IMR-90 (cell line): Measurements from ENCODE around the gene LECT2. TPM values are rescaled to one million over a fixed set of nuclear protein-coding genes. Genes with fewer than 3 reads are reported as not detected.

ENCODE experiments used
- ATAC-seq: fragments of 200-7000 bp; cut with Tn5 transposase; 2 replicates; pipeline ENCODE4 v1.9.1; 2020; ENCODE audit warnings: low read depth, mild to moderate bottlenecking, moderate library complexity
- BruUV-seq: library from RNA; stranded (reverse); fragments of 400-500 nt; replicated peaks from 2 replicates; lab custom pipeline; 2021; lab: Mats Ljungman, UMichigan
- CTCF ChIA-PET: fragments of 300-600 bp; formaldehyde crosslinking; extraction: SDS; loops from one replicate; lab custom pipeline; 2021; ENCODE audit warnings: antibody characterized with exemption; lab: Yijun Ruan, JAX
- POLR2A ChIA-PET: fragments of 300-600 bp; sonication (Branson Sonifier 250); formaldehyde crosslinking; loops from one replicate; lab custom pipeline; 2022; ENCODE audit warnings: antibody characterized with exemption; ENCODE audit not compliant: unreplicated experiment; lab: Charles Lee
- DNase-seq: peaks from one replicate; pipeline ENCODE4 v3.0.0; 2013
- H2AFZ ChIP-seq: replicated peaks from 2 replicates; pipeline ENCODE3; 2013; ENCODE audit warnings: low read length, mild to moderate bottlenecking; ENCODE audit not compliant: poor library complexity
- H2AK5ac ChIP-seq: 2 replicates; pipeline ENCODE4 v1.6.1; 2013; ENCODE audit warnings: low read depth, low read length, inconsistent platforms
- H2AK9ac ChIP-seq: replicated peaks from 2 replicates; pipeline ENCODE3; 2013; ENCODE audit warnings: mild to moderate bottlenecking, low read depth, low read length, moderate library complexity; ENCODE audit not compliant: poor library complexity
- H2BK120ac ChIP-seq: 2 replicates; pipeline ENCODE4 v1.6.1; 2013; ENCODE audit warnings: low read depth, low read length, inconsistent platforms
- H2BK15ac ChIP-seq: 3 replicates; pipeline ENCODE4 v1.6.1; 2013; ENCODE audit warnings: low read depth, low read length, inconsistent platforms
- H2BK20ac ChIP-seq: 2 replicates; pipeline ENCODE4 v1.6.1; 2013; ENCODE audit warnings: low read depth, mild to moderate bottlenecking, inconsistent platforms, low read length, moderate library complexity
- H2BK5ac ChIP-seq: 2 replicates; pipeline ENCODE4 v1.6.1; 2013; ENCODE audit warnings: mild to moderate bottlenecking, low read depth, low read length, inconsistent platforms; ENCODE audit not compliant: poor library complexity, severe bottlenecking
- H3K14ac ChIP-seq: replicated peaks from 2 replicates; pipeline ENCODE4 v1.6.1; 2013; ENCODE audit warnings: low read depth, low read length, inconsistent platforms
- H3K18ac ChIP-seq: 2 replicates; pipeline ENCODE4 v1.6.1; 2013; ENCODE audit warnings: low read depth, low read length, control low read depth
- H3K23ac ChIP-seq: 2 replicates; pipeline ENCODE4 v1.6.1; 2013; ENCODE audit warnings: low read depth, low read length, inconsistent platforms
- H3K27ac ChIP-seq: 2 replicates; pipeline ENCODE4 v1.5.1; 2013; ENCODE audit warnings: mild to moderate bottlenecking, control low read depth, low read length; ENCODE audit not compliant: insufficient read depth
- H3K27me3 ChIP-seq: 2 replicates; pipeline ENCODE4 v1.6.1; 2013; ENCODE audit warnings: low read length; ENCODE audit not compliant: control insufficient read depth, insufficient read depth
- H3K36me3 ChIP-seq: 2 replicates; pipeline ENCODE4 v1.6.1; 2013; ENCODE audit warnings: low read length, mixed read lengths; ENCODE audit not compliant: control insufficient read depth, insufficient read depth
- H3K4ac ChIP-seq: 2 replicates; pipeline ENCODE4 v1.6.1; 2013; ENCODE audit warnings: low read depth, low read length, inconsistent platforms
- H3K4me1 ChIP-seq: 2 replicates; pipeline ENCODE4 v1.6.1; 2013; ENCODE audit warnings: low read length, mixed read lengths; ENCODE audit not compliant: control insufficient read depth, insufficient read depth
- H3K4me2 ChIP-seq: 2 replicates; pipeline ENCODE4 v1.6.1; 2013; ENCODE audit warnings: low read depth, mild to moderate bottlenecking, control low read depth, low read length, moderate library complexity
- H3K4me3 ChIP-seq: 2 replicates; pipeline ENCODE4 v1.5.1; 2013; ENCODE audit warnings: low read depth, mild to moderate bottlenecking, control low read depth, low read length, moderate library complexity; ENCODE audit not compliant: insufficient read depth
- H3K56ac ChIP-seq: 2 replicates; pipeline ENCODE4 v1.6.1; 2013; ENCODE audit warnings: low read length, inconsistent platforms; ENCODE audit not compliant: insufficient read depth; ENCODE audit errors: extremely low read depth
- H3K79me1 ChIP-seq, 2 experiments: 2 replicates each; pipeline ENCODE4 v1.6.1; 2013; ENCODE audit warnings: low read length in 2 of 2, inconsistent platforms in 1 of 2, low read depth in 1 of 2
- H3K9ac ChIP-seq: 2 replicates; pipeline ENCODE4 v1.6.1; 2013; ENCODE audit warnings: low read depth, low read length, control low read depth
- H3K9me1 ChIP-seq: 2 replicates; pipeline ENCODE4 v1.6.1; 2013; ENCODE audit warnings: low read length, inconsistent platforms; ENCODE audit not compliant: insufficient read depth
- H3K9me3 ChIP-seq: 2 replicates; pipeline ENCODE4 v1.6.1; 2013; ENCODE audit warnings: low read length; ENCODE audit not compliant: control insufficient read depth, insufficient read depth
- H4K20me1 ChIP-seq: 2 replicates; pipeline ENCODE4 v1.6.1; 2013; ENCODE audit warnings: low read length, inconsistent platforms; ENCODE audit not compliant: insufficient read depth
- H4K5ac ChIP-seq: 2 replicates; pipeline ENCODE4 v1.6.1; 2013; ENCODE audit warnings: mild to moderate bottlenecking, low read depth, low read length, control low read depth
- H4K8ac ChIP-seq, 2 experiments: 2 replicates each; pipeline ENCODE4 v1.6.1; 2013; ENCODE audit warnings: low read depth in 2 of 2, low read length in 2 of 2, control low read depth in 1 of 2, inconsistent platforms in 1 of 2
- H4K91ac ChIP-seq: 2 replicates; pipeline ENCODE4 v1.6.1; 2013; ENCODE audit warnings: low read depth, low read length, inconsistent platforms; ENCODE audit not compliant: insufficient read depth
- CEBPB ChIP-seq: IDR thresholded peaks from 2 replicates; pipeline ENCODE4 v1.6.1; 2012; ENCODE audit warnings: low read depth, low read length, improper control_type of control experiment
- CHD1 ChIP-seq: IDR thresholded peaks from 2 replicates; pipeline ENCODE4 v1.6.1; 2012; ENCODE audit warnings: low read depth, low read length, improper control_type of control experiment
- MAZ ChIP-seq: IDR thresholded peaks from 2 replicates; pipeline ENCODE4 v1.6.1; 2012; ENCODE audit warnings: low read depth, mild to moderate bottlenecking, low read length, improper control_type of control experiment, moderate library complexity, borderline replicate concordance
- MXI1 ChIP-seq: IDR thresholded peaks from 2 replicates; pipeline ENCODE4 v1.6.1; 2012; ENCODE audit warnings: low read depth, mild to moderate bottlenecking, low read length, moderate library complexity, borderline replicate concordance
- NFE2L2 ChIP-seq: fragments of 150-350 bp; IDR thresholded peaks from 2 replicates; pipeline ENCODE4 v1.6.1; 2016; ENCODE audit warnings: low read depth, mild to moderate bottlenecking, low read length
- POLR2A ChIP-seq: IDR thresholded peaks from 2 replicates; pipeline ENCODE4 v1.6.1; 2012; ENCODE audit warnings: mild to moderate bottlenecking, low read depth, low read length
- RFX5 ChIP-seq: IDR thresholded peaks from 2 replicates; pipeline ENCODE4 v1.8.0; 2012; ENCODE audit warnings: low read depth, mild to moderate bottlenecking, low read length, moderate library complexity
- SMC3 ChIP-seq: fragments of 150-350 bp; IDR thresholded peaks from 2 replicates; pipeline ENCODE4 v1.6.1; 2016; ENCODE audit warnings: low read depth, mild to moderate bottlenecking, antibody characterized with exemption, low read length, moderate library complexity
- WGBS, 2 experiments: methylation state at CpG; one replicate each; pipeline versions ENCODE4 v1.1.5 to v1.1.7; 2013; ENCODE audit warnings: missing lambda C conversion rate in 2 of 2; ENCODE audit not compliant: insufficient read length in 1 of 2; ENCODE audit errors: extremely low coverage in 2 of 2; 5-methylcytosine and 5-hydroxymethylcytosine counted together
- dilution Hi-C: fragments of 300-500 bp; cut with HindIII; formaldehyde crosslinking; loops from one replicate; pipeline ENCODE4 v1.14.3; 2018; ENCODE audit warnings: low sequenced_read_pairs; ENCODE audit not compliant: unreplicated experiment
- in situ Hi-C: fragments of 300-500 bp; cut with MboI; formaldehyde crosslinking; loops from 3 replicates; pipeline ENCODE4 v1.14.3; 2019; ENCODE audit warnings: low sequenced_read_pairs, inconsistent platforms, mixed read lengths
- intact Hi-C: fragments of 100-400 bp; cut with micrococcal nuclease; formaldehyde crosslinking; loops from 2 replicates; pipeline ENCODE4 v1.10.0; 2022
- polyA plus RNA-seq, 3 experiments: library from polyadenylated mRNA; depleted of rRNA; stranded (reverse); fragments of >200 nt; gene quantifications; 2 replicates each; pipeline ENCODE4 v1.2.3, GENCODE V29; 2012; ENCODE audit warnings: low replicate concordance in 1 of 3
- total RNA-seq: library from RNA; depleted of rRNA; stranded (reverse); fragments of >200 nt; gene quantifications from 2 replicates; pipeline ENCODE4 v1.2.3, GENCODE V29; 2012
- TF ChIP-seq, protein P1 (sequence below): fragments of 150-350 bp; IDR thresholded peaks from 2 replicates; pipeline ENCODE4 v1.6.1; 2016; ENCODE audit warnings: low read depth, mild to moderate bottlenecking, low read length, moderate library complexity, borderline replicate concordance

The LECT2 gene
- total and polyA plus RNA-seq, 2 of the 4 experiments (the other 2 are of a cell fraction): not detected

DNA sequence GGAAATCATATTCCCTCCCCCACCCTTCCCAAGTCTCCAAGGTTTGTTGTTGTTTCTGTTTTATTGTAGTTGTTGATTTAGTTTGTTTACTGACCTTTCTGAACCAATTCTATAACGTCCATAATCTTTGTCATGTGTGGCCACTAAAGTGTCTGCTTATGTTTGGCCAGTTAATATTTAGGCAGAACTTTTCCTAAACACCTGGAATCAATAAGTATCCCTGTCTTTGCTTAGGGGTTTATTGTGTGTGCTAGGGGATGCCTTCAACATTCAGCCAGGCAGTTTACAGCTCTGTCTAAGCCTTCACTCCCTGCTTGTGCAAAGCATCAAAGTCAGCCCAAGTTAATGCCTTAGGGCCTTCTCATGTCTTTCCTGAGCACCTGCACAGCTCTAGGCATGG, 16.9 kb upstream of the LECT2 start:
- Histone ChIP-seq H3K18ac (no peak overlapping the region), H3K27me3 (no peaks in the 10 kb centered on the region), H3K9ac (no peak overlapping the region), H2BK20ac (no peak overlapping the region), H2AK9ac (no peak overlapping the region), H4K8ac (no peak overlapping the region), H3K4me3 (no peak overlapping the region), H3K23ac (no peak overlapping the region), H3K36me3 (no peaks in the 10 kb centered on the region), H3K9me1 (0 out of 2 replicates have a peak, but pooled peaks cover 3% of the 10 kb centered on the region), H3K4me1 (peaks cover 3% of the 10 kb centered on the region), H3K9me3 (no peaks in the 10 kb centered on the region), H4K91ac (no peak overlapping the region), H3K14ac (no peak overlapping the region), H3K79me1 (no peaks in the 10 kb centered on the region), H3K56ac (no peak overlapping the region), H3K4me2 (no peak overlapping the region), H3K4ac (no peak overlapping the region), H2BK5ac (no peak overlapping the region), H4K5ac (no peak overlapping the region), H2AFZ (no peak overlapping the region), H2BK120ac (no peak overlapping the region), H3K27ac (no peak overlapping the region), H2AK5ac (no peak overlapping the region), H2BK15ac (no peak overlapping the region; the same call in 2 of the 3 replicates), H4K20me1 (no peaks in the 10 kb centered on the region)
- dilution Hi-C loops (no loop called here), intact Hi-C loops (no loop called here), in situ Hi-C loops (no loop called here)
- no CpG with 5 or more reads among the region's 1 CpG for WGBS, 2 experiments
- ChIA-PET POLR2A (no interaction called here), CTCF (interaction anchor here (0.7 kb wide), 1 partner anchor 15 kb away, joined by 4 read pairs; no protein-coding TSS in a partner anchor)
- DNase-seq: no peak
- BruUV-seq: no TSS peak
- TF ChIP-seq SMC3 (no peak), POLR2A (no peak), NFE2L2 (no peak), RFX5 (no peak), MXI1 (no peak), CEBPB (no peak), CHD1 (no peak), MAZ (no peak)
- TF ChIP-seq, protein P1, sequence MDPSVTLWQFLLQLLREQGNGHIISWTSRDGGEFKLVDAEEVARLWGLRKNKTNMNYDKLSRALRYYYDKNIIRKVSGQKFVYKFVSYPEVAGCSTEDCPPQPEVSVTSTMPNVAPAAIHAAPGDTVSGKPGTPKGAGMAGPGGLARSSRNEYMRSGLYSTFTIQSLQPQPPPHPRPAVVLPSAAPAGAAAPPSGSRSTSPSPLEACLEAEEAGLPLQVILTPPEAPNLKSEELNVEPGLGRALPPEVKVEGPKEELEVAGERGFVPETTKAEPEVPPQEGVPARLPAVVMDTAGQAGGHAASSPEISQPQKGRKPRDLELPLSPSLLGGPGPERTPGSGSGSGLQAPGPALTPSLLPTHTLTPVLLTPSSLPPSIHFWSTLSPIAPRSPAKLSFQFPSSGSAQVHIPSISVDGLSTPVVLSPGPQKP: no peak
- ATAC-seq: no peak
